HG03135 (cell line): ENCODE measurements around the gene PRKAB1.

Experiments
- ATAC-seq: cut with Tn5 transposase; IDR thresholded peaks from one replicate; pipeline ENCODE4 v1.9.1; 2021; ENCODE audit warnings: mild to moderate bottlenecking, moderate library complexity; ENCODE audit not compliant: unreplicated experiment

Gene PRKAB1

GRCh38 chr12:119710965-119711551, 43.1 kb downstream of the PRKAB1 start:
- no peak for ATAC-seq

GRCh38 chr12:119711693-119712092, 43.8 kb downstream of the PRKAB1 start:
- no peak for ATAC-seq

DNA sequence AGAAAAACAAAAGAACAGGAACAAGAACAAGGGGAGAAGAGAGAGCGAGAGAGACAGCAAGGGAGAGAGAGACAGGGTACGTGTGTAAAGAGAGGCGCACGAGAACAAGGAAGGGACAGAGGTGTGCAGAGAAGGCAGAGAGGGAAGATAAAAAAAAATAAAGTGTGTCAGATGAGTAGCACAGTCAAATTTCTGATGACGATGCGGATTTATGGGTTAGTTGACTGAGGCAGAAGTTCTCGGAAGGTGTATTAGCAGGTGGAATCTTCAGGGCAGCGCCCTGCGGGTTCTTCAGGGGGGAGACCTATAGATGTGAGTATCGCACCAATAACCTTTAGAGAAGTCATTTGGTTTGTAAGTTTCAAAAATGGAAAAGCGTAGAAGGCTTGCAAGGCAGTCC, 44.8 kb downstream of the PRKAB1 start:
- ATAC-seq, result no peak

DNA sequence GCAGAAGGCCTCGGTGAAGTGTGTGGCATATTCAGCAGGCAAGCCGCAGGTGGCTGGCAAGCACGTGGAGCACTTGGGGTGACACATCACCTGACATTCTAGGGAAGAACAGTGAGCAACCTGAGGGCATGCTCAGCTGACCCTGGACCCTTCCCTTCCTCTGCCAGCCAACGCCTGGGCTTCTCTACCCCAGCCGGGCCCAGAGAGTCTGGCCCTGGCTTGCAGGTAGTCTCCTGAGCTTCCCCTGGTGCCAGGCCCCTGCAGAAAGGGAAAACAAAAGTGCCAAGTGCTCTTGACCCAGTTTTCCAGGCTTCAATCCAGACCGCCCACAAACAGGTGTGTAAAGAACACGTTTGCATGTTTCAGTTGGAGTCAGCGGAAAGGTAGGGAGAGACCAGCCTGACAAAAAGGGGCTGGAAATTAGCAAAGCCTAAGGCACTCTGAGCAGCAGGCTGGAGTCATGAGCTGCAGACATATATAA, 45.7 kb downstream of the PRKAB1 start:
- ATAC-seq, result no peak

DNA sequence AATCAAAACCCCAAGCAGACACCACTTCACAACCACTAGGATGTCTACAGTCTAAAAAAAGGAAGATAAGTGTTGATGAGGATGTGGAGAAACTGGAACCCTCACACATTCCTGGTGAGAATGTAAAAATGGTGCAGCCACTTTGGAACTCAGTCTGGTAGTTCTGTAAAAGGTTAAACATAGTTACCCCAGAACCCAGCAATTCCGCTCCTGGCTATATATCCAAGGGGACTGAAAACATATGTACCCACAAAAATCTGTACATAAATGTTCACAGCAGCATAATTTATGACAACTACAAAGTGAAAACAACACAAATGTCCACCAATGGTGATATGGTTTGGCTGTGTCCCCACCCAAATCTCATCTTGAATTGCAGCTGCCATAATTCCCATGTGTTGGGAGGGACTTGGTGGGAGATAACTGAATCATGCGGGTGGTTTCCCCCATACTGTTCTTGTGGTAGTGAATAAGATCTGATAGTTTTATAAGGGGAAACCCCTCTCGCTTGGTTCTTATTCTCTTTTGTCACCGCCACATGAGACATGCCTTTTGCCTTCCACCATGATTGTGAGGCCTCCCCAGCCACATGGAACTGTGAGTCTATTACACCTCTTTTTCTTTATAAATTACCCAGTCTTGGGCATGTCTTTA, 46.8 kb downstream of the PRKAB1 start:
- ATAC-seq, result no peak

DNA sequence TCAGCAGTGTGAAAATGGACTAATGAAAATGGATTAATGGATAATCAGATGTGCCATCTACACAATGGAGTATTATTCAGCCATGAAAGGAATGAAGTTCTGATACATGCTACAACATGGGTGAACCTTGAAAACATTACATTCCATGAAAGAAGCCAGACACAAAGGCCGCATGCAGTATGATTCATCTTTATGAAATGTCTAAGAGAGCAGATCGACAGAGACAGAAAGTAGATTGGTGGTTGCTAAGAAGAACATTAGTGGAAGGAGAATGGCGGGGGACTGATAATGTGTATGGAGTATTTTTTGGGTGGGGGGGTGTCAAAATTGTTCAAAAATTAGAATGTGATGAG, 47.3 kb downstream of the PRKAB1 start:
- no peak for ATAC-seq

DNA sequence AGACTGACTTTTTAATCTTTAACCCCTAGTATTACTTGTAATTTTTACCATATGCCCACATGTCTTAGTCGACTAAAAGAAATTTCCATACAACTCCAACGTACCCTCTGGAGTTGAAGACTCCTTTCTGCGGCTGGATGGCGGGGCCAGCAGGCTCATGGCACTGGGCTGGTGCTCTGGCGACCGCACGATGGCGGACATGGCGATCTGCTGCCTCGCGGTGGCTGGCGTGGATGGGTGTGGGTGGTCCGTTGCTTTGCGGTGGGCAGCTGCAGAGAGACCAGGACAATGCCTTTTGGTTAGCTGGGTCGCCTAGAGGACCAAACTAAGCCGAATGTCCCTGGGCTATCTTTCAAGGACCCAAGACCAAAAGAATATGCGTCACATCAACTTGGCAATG, 50.2 kb downstream of the PRKAB1 start:
- ATAC-seq, result no peak

DNA sequence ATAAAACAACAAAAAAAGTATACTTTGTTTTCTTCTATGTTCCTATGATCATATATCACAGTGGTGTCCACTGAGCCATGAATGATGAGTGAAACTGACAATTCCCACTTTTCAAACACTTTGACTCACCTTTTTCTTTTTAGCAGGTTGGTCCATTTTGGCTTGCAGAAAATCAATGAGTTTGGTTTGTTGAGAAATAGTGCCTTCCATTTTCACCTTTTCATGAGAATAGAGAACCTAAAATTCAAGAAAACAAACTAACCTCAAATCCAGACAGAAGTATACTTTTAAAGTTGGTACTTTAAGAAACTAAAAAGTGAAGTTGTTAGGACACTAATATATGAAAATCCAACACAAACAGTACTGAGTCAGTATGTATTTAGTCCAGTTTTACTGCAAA, 52.4 kb downstream of the PRKAB1 start:
- no peak for ATAC-seq

GRCh38 chr12:119721306-119721705, 53.4 kb downstream of the PRKAB1 start:
- no peak for ATAC-seq

DNA sequence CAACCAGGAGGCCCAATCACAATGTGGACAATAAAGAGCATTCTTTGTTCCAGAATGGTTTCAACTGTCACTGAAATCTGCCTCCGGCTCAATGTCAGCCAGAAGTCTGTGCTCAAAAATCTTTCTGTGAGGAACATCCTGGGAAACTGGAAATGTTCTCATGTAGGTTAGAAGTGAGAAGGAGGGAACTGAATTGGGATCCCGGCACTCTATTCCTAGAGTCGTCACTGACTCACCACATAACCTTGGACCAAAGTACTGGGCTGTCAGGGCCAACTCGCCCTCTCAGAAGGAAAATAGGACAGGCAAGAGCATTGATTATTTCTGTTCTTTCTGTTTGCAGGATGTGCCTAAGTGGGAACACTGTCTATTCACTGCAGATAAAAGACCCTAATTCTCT, 57.6 kb downstream of the PRKAB1 start:
- ATAC-seq, result no peak

DNA sequence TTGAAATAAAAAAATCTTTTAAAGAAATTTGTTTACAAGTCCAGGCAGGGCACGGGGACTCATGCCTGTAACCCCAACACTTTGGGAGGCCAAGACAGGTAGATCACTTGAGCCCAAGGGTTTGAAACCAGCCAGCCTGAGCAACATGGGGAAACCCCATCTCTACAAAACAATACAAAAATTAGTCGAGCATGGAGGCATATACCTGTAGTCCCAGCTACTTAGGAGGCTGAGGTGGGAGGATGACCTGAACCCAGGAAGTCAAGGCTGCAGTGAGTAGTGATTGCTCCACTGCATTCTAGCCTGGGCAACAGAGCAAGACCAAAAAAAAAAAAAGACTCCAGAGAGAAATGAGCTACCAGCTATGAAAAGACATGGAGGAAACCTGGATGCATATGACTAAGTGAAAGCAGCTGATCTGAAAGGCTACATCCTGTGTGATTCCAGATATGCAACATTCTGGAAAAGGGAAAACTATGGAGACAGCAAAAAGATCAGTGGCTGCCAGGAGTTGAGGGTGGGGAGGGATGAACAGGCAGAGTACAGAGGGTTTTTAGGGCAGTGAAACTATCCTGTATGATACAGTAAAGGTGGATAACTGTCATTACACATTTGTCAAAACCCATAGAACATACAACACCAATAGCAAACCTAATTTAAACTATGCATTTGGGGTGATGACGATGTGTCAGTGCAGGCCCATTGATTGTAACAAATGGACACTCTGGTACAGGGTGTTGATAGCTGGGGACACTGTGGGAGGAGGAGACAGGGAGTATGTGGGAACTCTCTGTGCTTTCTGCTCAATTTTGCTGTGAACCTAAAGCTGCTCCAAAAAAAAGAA, 59.9 kb downstream of the PRKAB1 start:
- ATAC-seq, result no peak

- ATAC-seq, result no peak
These were observed 60.5 kb downstream of the PRKAB1 start for GRCh38 chr12:119728444-119728745.

GRCh38 chr12:119729871-119730270, 61.9 kb downstream of the PRKAB1 start:
- no peak for ATAC-seq

DNA sequence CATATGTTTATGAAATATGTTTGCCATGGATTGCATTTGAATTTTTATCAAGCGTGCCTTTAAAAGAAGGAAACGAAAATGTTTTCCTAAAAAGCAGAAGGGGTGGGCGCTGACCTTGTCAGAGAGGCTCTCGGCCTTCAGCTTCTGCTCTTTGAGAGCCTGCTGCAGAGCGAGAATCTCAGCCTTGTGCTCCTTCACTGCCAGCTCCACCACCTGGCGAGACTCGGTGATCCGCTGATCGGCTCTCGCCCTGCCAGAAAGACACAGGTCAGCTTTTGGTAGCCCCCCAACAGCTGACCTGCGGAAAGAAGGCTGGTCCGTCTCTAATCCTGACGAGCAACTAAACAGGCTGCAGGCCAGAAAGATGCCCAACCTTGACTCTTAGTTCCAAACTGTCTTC, 62.4 kb downstream of the PRKAB1 start:
- ATAC-seq, result no peak
